ENCODE results near the gene RAB33A.
A peak's percentile ranks its signal among the peaks of the same experiment; 100 is the strongest.

The RAB33A gene

DNA sequence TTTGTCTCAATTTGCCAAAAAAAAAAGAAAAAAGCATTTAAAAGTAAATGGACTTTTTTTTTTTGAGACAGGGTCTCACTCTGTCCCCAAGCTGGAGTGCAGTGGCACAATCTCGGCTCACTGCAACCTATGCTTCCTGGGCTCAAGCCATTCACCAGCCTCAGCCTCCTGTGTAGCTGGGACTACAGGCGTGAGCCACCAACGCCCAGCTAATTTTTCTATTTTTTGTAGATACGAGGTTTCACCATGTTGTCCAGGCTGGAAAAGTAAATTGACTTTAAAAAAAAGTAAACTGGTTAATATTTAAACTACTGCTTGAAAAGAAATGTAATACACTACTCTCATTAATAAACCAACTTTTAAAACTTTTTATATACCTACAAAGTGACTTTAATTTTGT is 12.0 kb upstream of the RAB33A start:
- no peak overlapping the region for H2AK5ac ChIP-seq (ENCODE audit: low read depth, low read length)
- H3K4me3 ChIP-seq (ENCODE audit: low read length in 2 of 2), result no peak overlapping the region
- no peak for DNase-seq (ENCODE audit: low spot score)
- no peaks in the 10 kb centered on the region for H3K27me3 ChIP-seq (ENCODE audit: control insufficient read depth in 3 of 3, insufficient read depth in 3 of 3, low read depth in 1 of 3, low read length in 3 of 3)
- no peak overlapping the region for H3K27ac ChIP-seq (replicated peaks; ENCODE audit: low read length)
- H3K4me1 ChIP-seq (ENCODE audit: control insufficient read depth in 2 of 2, insufficient read depth in 1 of 2, low read depth in 1 of 2, low read length in 2 of 2), result peaks cover 0 to 1% of the 10 kb centered on the region in 2 donors
- H2BK5ac ChIP-seq (ENCODE audit: low read length), result no peak overlapping the region
- no peak overlapping the region for H3K23ac ChIP-seq (ENCODE audit: low read depth, low read length, poor library complexity)
- no peak overlapping the region for H3K14ac ChIP-seq (ENCODE audit: low read length)
- H3K18ac ChIP-seq (ENCODE audit: low read length), result no peak overlapping the region
- no peaks in the 10 kb centered on the region for H3K9me3 ChIP-seq (replicated peaks in 1 of 2; ENCODE audit: control insufficient read depth in 2 of 2, insufficient read depth in 1 of 2, low read depth in 1 of 2, low read length in 2 of 2)
- H2BK12ac ChIP-seq (ENCODE audit: low read length), result no peak overlapping the region
- H3K36me3 ChIP-seq (replicated peaks in 1 of 2; ENCODE audit: control insufficient read depth in 2 of 2, insufficient read depth in 2 of 2, low read length in 2 of 2), result peaks cover 0 to 22% of the 10 kb centered on the region in 2 donors
- H3K79me1 ChIP-seq (ENCODE audit: low read depth, low read length), result no peaks in the 10 kb centered on the region
- H3K9ac ChIP-seq (ENCODE audit: low read depth, low read length, poor library complexity), result no peak overlapping the region
- no peak overlapping the region for H4K91ac ChIP-seq (ENCODE audit: low read depth, low read length, poor library complexity)
- H2BK120ac ChIP-seq (ENCODE audit: low read depth, low read length), result no peak overlapping the region
- H2AFZ ChIP-seq (ENCODE audit: low read length), result no peak overlapping the region
- no peak overlapping the region for H2BK15ac ChIP-seq (ENCODE audit: low read length)
- no CpG with 5 or more reads among the region's 4 CpGs for WGBS, 2 donors (ENCODE audit: extremely low coverage in 2 of 2, insufficient read length in 2 of 2, insufficient replicate concordance in 1 of 2)
- H3K4me2 ChIP-seq (ENCODE audit: insufficient read depth, low read length, poor library complexity, severe bottlenecking), result no peak overlapping the region
- no peak overlapping the region for H3K4ac ChIP-seq (ENCODE audit: low read length)
- no peak overlapping the region for H4K8ac ChIP-seq (ENCODE audit: low read depth, low read length)

DNA sequence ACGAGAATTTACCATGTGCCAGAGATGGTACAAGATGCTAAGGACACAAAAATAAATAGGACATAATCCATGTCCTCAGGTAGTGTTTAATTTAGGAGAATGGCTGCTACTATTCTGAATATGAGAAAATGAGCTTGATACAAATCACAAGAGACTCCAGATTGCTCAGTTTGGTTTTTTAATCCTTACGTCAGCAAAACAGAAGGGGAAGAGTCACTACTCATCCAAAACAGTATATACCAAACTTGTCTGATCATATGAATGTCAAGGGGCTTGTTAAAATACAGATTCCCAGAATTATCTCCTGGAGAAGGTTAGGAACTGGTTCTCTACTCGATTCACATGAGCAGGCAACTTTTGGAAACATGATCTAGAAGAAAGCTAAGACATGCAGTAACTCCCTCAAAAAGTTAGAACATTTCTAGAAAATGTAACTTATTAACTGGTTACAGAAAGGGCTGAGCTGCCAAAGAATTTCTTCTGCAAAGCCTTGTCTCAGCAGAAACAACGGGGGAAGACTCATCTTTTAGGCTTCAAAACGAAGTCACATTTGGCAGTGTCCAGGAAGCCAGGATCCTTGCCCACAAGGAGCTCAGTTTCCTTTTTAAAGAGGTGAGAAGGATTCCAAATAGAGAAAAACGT is 9.5 kb upstream of the RAB33A start:
- Histone ChIP-seq H3K23ac (ENCODE audit: low read depth, low read length, poor library complexity) (no peak overlapping the region), H2AK5ac (ENCODE audit: low read depth, low read length) (no peak overlapping the region), H3K9ac (ENCODE audit: low read depth, low read length, poor library complexity) (no peak overlapping the region), H2BK120ac (ENCODE audit: low read depth, low read length) (no peak overlapping the region), H3K4me3 (ENCODE audit: low read length in 2 of 2) (no peak overlapping the region), H2BK15ac (ENCODE audit: low read length) (no peak overlapping the region), H2AFZ (ENCODE audit: low read length) (no peak overlapping the region), H3K18ac (ENCODE audit: low read length) (no peak overlapping the region), H3K36me3 (replicated peaks in 1 of 2; ENCODE audit: control insufficient read depth in 2 of 2, insufficient read depth in 2 of 2, low read length in 2 of 2) (peaks cover 0 to 11% of the 10 kb centered on the region in 2 donors), H3K4me1 (ENCODE audit: control insufficient read depth in 2 of 2, insufficient read depth in 1 of 2, low read depth in 1 of 2, low read length in 2 of 2) (peaks cover 3 to 4% of the 10 kb centered on the region in 2 donors), H3K4me2 (ENCODE audit: insufficient read depth, low read length, poor library complexity, severe bottlenecking) (no peak overlapping the region), H2BK5ac (ENCODE audit: low read length) (no peak overlapping the region), H3K4ac (ENCODE audit: low read length) (no peak overlapping the region), H3K9me3 (replicated peaks in 1 of 2; ENCODE audit: control insufficient read depth in 2 of 2, insufficient read depth in 1 of 2, low read depth in 1 of 2, low read length in 2 of 2) (no peaks in the 10 kb centered on the region), H3K14ac (ENCODE audit: low read length) (no peak overlapping the region), H2BK12ac (ENCODE audit: low read length) (no peak overlapping the region), H4K91ac (ENCODE audit: low read depth, low read length, poor library complexity) (no peak overlapping the region), H4K8ac (ENCODE audit: low read depth, low read length) (no peak overlapping the region), H3K27ac (replicated peaks; ENCODE audit: low read length) (no peak overlapping the region), H3K27me3 (ENCODE audit: control insufficient read depth in 3 of 3, insufficient read depth in 3 of 3, low read depth in 1 of 3, low read length in 3 of 3) (no peaks in the 10 kb centered on the region), H3K79me1 (ENCODE audit: low read depth, low read length) (no peaks in the 10 kb centered on the region)
- no CpG with 5 or more reads among the region's 6 CpGs for WGBS, 2 donors (ENCODE audit: extremely low coverage in 2 of 2, insufficient read length in 2 of 2, insufficient replicate concordance in 1 of 2)
- DNase-seq (ENCODE audit: low spot score), result no peak

GRCh38 chrX:130163398-130163797 is 8.4 kb upstream of the RAB33A start:
- DNase-seq (ENCODE audit: low spot score), result no peak
- Histone ChIP-seq H2AFZ (ENCODE audit: low read length) (no peak overlapping the region), H3K27ac (replicated peaks; ENCODE audit: low read length) (no peak overlapping the region), H2BK12ac (ENCODE audit: low read length) (no peak overlapping the region), H4K91ac (ENCODE audit: low read depth, low read length, poor library complexity) (no peak overlapping the region), H3K79me1 (ENCODE audit: low read depth, low read length) (no peaks in the 10 kb centered on the region), H4K8ac (ENCODE audit: low read depth, low read length) (no peak overlapping the region), H3K36me3 (replicated peaks in 1 of 2; ENCODE audit: control insufficient read depth in 2 of 2, insufficient read depth in 2 of 2, low read length in 2 of 2) (peaks cover 0 to 11% of the 10 kb centered on the region in 2 donors), H3K9ac (ENCODE audit: low read depth, low read length, poor library complexity) (no peak overlapping the region), H3K14ac (ENCODE audit: low read length) (no peak overlapping the region), H3K4me3 (ENCODE audit: low read length in 2 of 2) (no peak overlapping the region), H3K18ac (ENCODE audit: low read length) (no peak overlapping the region), H3K4ac (ENCODE audit: low read length) (no peak overlapping the region), H2BK120ac (ENCODE audit: low read depth, low read length) (no peak overlapping the region), H2AK5ac (ENCODE audit: low read depth, low read length) (no peak overlapping the region), H2BK5ac (ENCODE audit: low read length) (no peak overlapping the region), H3K27me3 (ENCODE audit: control insufficient read depth in 3 of 3, insufficient read depth in 3 of 3, low read depth in 1 of 3, low read length in 3 of 3) (no peaks in the 10 kb centered on the region), H3K23ac (ENCODE audit: low read depth, low read length, poor library complexity) (no peak overlapping the region), H3K9me3 (replicated peaks in 1 of 2; ENCODE audit: control insufficient read depth in 2 of 2, insufficient read depth in 1 of 2, low read depth in 1 of 2, low read length in 2 of 2) (no peaks in the 10 kb centered on the region), H3K4me1 (ENCODE audit: control insufficient read depth in 2 of 2, insufficient read depth in 1 of 2, low read depth in 1 of 2, low read length in 2 of 2) (peaks cover 3 to 4% of the 10 kb centered on the region in 2 donors), H2BK15ac (ENCODE audit: low read length) (no peak overlapping the region), H3K4me2 (ENCODE audit: insufficient read depth, low read length, poor library complexity, severe bottlenecking) (no peak overlapping the region)
- no CpG with 5 or more reads among the region's 2 CpGs for WGBS, 2 donors (ENCODE audit: extremely low coverage in 2 of 2, insufficient read length in 2 of 2, insufficient replicate concordance in 1 of 2)

GRCh38 chrX:130165181-130165702 is 6.5 kb upstream of the RAB33A start:
- no peak overlapping the region for H2BK12ac ChIP-seq (ENCODE audit: low read length)
- no CpG with 5 or more reads among the region's 32 CpGs for WGBS, 2 donors (ENCODE audit: extremely low coverage in 2 of 2, insufficient read length in 2 of 2, insufficient replicate concordance in 1 of 2)
- H2BK120ac ChIP-seq (ENCODE audit: low read depth, low read length), result no peak overlapping the region
- H3K27me3 ChIP-seq (ENCODE audit: control insufficient read depth in 3 of 3, insufficient read depth in 3 of 3, low read depth in 1 of 3, low read length in 3 of 3), result no peaks in the 10 kb centered on the region
- no peak overlapping the region for H2AK5ac ChIP-seq (ENCODE audit: low read depth, low read length)
- H2BK15ac ChIP-seq (ENCODE audit: low read length), result no peak overlapping the region
- no peak for DNase-seq (ENCODE audit: low spot score)
- H3K4me1 ChIP-seq (ENCODE audit: control insufficient read depth in 2 of 2, insufficient read depth in 1 of 2, low read depth in 1 of 2, low read length in 2 of 2), result peaks cover 4 to 5% of the 10 kb centered on the region in 2 donors
- no peak overlapping the region for H3K23ac ChIP-seq (ENCODE audit: low read depth, low read length, poor library complexity)
- peak overlapping the region; percentile 85 for H3K27ac ChIP-seq (replicated peaks; ENCODE audit: low read length)
- no peak overlapping the region for H3K4ac ChIP-seq (ENCODE audit: low read length)
- H3K9ac ChIP-seq (ENCODE audit: low read depth, low read length, poor library complexity), result peak overlapping the region; percentile 83
- H3K4me2 ChIP-seq (ENCODE audit: insufficient read depth, low read length, poor library complexity, severe bottlenecking), result peak overlapping the region; percentile 26
- no peaks in the 10 kb centered on the region for H3K9me3 ChIP-seq (replicated peaks in 1 of 2; ENCODE audit: control insufficient read depth in 2 of 2, insufficient read depth in 1 of 2, low read depth in 1 of 2, low read length in 2 of 2)
- no peak overlapping the region for H4K8ac ChIP-seq (ENCODE audit: low read depth, low read length)
- peak overlapping the region; percentile 5 for H2BK5ac ChIP-seq (ENCODE audit: low read length)
- peaks cover 0 to 11% of the 10 kb centered on the region in 2 donors for H3K36me3 ChIP-seq (replicated peaks in 1 of 2; ENCODE audit: control insufficient read depth in 2 of 2, insufficient read depth in 2 of 2, low read length in 2 of 2)
- H3K79me1 ChIP-seq (ENCODE audit: low read depth, low read length), result no peaks in the 10 kb centered on the region
- H3K4me3 ChIP-seq (ENCODE audit: low read length in 2 of 2), result peak overlapping the region; percentile 71 to 97
- H2AFZ ChIP-seq (ENCODE audit: low read length), result peak overlapping the region; percentile 77
- no peak overlapping the region for H4K91ac ChIP-seq (ENCODE audit: low read depth, low read length, poor library complexity)
- no peak overlapping the region for H3K14ac ChIP-seq (ENCODE audit: low read length)
- H3K18ac ChIP-seq (ENCODE audit: low read length), result no peak overlapping the region

All from neuronal stem cell (in vitro differentiated cells).